Esophagus squamous epithelium (tissue), 5 donors: Measurements from ENCODE around the gene TEX35. TPM values are rescaled to one million over a fixed set of nuclear protein-coding genes. Genes with fewer than 3 reads are reported as not detected.
"Not testable (repeated sequence)": the region's sequence is repeated elsewhere in the genome, so short reads cannot be mapped to it uniquely, and the experiment has no call there.

Experiments
- DNase-seq: peaks from one replicate; lab custom pipeline; 2025; lab: John Stamatoyannopoulos, UW
- H3K27ac ChIP-seq, 4 donors: fragments of 200-600 bp; sonication (generic); one replicate each; pipeline ENCODE4 v1.5.1; 2016 to 2019; ENCODE audit warnings: mild to moderate bottlenecking in 1 of 4
- H3K27me3 ChIP-seq, 4 donors: fragments of 200-600 bp; sonication (generic); 1 replicate in 3 of 4; 2 replicates in 1 of 4; pipeline versions ENCODE4 v1.5.1 to v1.6.0; 2017 to 2021; ENCODE audit warnings: antibody characterized with exemption in 1 of 4
- H3K36me3 ChIP-seq, 3 donors: fragments of 200-600 bp; sonication (generic); one replicate each; pipeline ENCODE4 v1.5.1; 2016 to 2019
- H3K4me1 ChIP-seq, 3 donors: fragments of 200-600 bp; sonication (generic); one replicate each; pipeline ENCODE4 v1.5.1; 2017 to 2019
- H3K4me3 ChIP-seq, 4 donors: fragments of 200-600 bp; sonication (generic); 1 replicate in 3 of 4; 2 replicates in 1 of 4; pipeline ENCODE4 v1.5.1; 2016 to 2019; ENCODE audit warnings: mild to moderate bottlenecking in 2 of 4, moderate library complexity in 1 of 4
- H3K9me3 ChIP-seq, 3 donors: fragments of 200-600 bp; sonication (generic); one replicate each; pipeline ENCODE4 v1.5.1; 2016 to 2019
- POLR2A ChIP-seq, 4 donors: fragments of 450-650 bp; IDR thresholded peaks; one replicate each; pipeline ENCODE4 v1.6.1; 2017; ENCODE audit warnings: antibody characterized with exemption in 4 of 4, mild to moderate bottlenecking in 4 of 4, moderate library complexity in 3 of 4
- WGBS, 2 donors: methylation state at CpG; one replicate each; pipeline ENCODE4 v1.1.5; 2018; 5-methylcytosine and 5-hydroxymethylcytosine counted together
- intact Hi-C: fragments of 100-400 bp; cut with DNase I; formaldehyde crosslinking; loops from one replicate; pipeline ENCODE4 v1.15.0; 2022
- total RNA-seq, 4 donors: library from RNA; depleted of rRNA; stranded (reverse); fragments of >200 nt; gene quantifications; one replicate each; pipeline ENCODE4 v1.1.0, GENCODE V29; 2016
- TF ChIP-seq, protein P1 (sequence below), 6 experiments: fragments of 450-650 bp in 4 of 6; fragments of 200-600 bp in 2 of 6; sonication (generic) in 2 of 6; IDR thresholded peaks; one replicate each; pipeline ENCODE4 v1.5.1; 2016 to 2019; ENCODE audit warnings: antibody characterized with exemption in 6 of 6, mild to moderate bottlenecking in 4 of 6, moderate library complexity in 4 of 6
- donor health status: DM: yes; HTN: yes; CAD: no.

The TEX35 gene
- total RNA-seq, 4 donors from 2014 or later = not detected

DNA sequence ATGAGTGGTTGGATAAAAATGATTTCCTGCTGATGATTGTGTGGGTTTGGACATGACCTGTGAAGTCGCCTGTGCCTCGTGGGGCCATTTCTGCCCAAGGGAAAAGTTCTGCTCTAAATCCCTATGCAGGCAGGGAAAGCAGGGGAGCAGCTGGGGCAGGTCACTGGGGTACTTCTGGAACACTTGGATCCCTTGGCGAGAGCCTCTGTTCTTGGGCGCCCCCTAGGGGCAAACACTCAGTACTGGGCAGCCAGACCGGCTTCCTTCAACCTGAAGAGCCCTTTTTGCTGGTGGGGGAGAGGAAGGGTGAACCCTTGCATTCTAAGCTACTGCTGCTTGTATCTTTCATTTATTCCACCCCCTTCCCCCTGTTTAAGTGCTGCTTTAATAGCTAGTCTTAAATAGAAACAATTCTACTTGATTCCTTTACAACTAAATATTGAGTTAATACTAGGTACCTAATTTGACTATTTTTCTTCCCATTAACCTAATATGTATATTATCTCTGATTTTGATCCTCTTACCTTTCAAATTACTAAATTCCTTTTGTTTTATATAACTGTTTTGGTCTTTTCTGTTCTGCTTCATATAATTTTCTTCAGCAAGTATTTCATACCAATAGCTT, 11.1 kb upstream of the TEX35 start:
- DNase-seq = no peak
- Histone ChIP-seq H3K27me3 (no peaks in the 10 kb centered on the region), H3K4me3 (no peak overlapping the region), H3K36me3 (no peaks in the 10 kb centered on the region), H3K27ac (no peak overlapping the region), H3K9me3 (no peaks in the 10 kb centered on the region), H3K4me1 (peaks cover 0 to 10% (median 8%) of the 10 kb centered on the region in 3 donors)
- WGBS, 2 donors = 18 to 27% methylated on average over 4 to 5 of the region's 5 CpGs
- TF ChIP-seq POLR2A (IDR thresholded peaks at IDR 0.05) = no peak
- TF ChIP-seq, protein P1, sequence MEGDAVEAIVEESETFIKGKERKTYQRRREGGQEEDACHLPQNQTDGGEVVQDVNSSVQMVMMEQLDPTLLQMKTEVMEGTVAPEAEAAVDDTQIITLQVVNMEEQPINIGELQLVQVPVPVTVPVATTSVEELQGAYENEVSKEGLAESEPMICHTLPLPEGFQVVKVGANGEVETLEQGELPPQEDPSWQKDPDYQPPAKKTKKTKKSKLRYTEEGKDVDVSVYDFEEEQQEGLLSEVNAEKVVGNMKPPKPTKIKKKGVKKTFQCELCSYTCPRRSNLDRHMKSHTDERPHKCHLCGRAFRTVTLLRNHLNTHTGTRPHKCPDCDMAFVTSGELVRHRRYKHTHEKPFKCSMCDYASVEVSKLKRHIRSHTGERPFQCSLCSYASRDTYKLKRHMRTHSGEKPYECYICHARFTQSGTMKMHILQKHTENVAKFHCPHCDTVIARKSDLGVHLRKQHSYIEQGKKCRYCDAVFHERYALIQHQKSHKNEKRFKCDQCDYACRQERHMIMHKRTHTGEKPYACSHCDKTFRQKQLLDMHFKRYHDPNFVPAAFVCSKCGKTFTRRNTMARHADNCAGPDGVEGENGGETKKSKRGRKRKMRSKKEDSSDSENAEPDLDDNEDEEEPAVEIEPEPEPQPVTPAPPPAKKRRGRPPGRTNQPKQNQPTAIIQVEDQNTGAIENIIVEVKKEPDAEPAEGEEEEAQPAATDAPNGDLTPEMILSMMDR (IDR thresholded peaks at IDR 0.05) = peak; percentile 55 to 90 (median 72)
- intact Hi-C loops = loop anchor here (10.0 kb wide), 1 partner anchor 197 kb away; no protein-coding TSS in a partner anchor

DNA sequence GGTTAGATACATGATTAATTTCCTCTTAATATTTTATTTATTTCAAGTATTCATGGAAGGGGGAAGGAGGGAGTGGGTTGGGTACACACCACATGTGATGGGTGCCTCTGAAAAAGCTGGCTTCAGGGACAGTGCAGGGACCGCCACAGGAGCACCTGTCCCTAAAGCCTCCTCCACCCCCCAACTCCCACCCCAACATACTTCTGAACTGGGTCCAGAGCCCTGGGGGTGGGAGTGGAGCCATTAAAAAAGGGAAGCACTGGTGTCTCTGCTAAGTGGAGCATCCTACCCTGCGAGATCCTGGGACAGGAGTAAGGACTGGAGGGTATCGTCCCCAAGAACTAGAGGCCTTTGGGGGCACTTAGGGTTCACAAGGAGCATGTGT, 10.6 kb upstream of the TEX35 start:
- Histone ChIP-seq H3K9me3 (no peaks in the 10 kb centered on the region), H3K4me3 (no peak overlapping the region), H3K27ac (no peak overlapping the region), H3K36me3 (no peaks in the 10 kb centered on the region), H3K27me3 (no peaks in the 10 kb centered on the region), H3K4me1 (peaks cover 0 to 10% (median 8%) of the 10 kb centered on the region in 3 donors)
- intact Hi-C loops = loop anchor here (10.0 kb wide), 1 partner anchor 198 kb away; no protein-coding TSS in a partner anchor
- DNase-seq = no peak
- 83 to 86% methylated on average over 3 of the region's 3 CpGs for WGBS, 2 donors
- no peak for TF ChIP-seq POLR2A (IDR thresholded peaks at IDR 0.05)
- TF ChIP-seq, protein P1 (IDR thresholded peaks at IDR 0.05) = no peak

DNA sequence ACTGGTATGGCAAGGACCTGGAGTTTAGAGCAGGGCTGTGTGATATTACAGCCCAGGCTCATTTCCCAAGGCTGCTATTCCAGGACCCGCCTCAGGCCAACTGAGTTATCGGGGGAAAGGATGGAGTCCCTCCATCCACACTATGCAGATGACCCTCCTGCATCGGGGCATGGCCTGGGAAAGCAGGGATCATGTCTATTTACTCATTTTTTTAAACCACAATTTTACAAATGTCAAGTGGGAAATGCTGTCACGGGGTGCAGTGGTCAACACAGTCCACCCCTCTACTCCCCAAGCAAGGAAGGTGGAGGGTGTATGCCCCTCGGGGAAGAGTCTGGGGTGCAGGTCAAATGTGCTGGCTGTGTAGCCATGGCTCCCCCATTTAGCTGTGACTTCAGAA, 10.1 kb upstream of the TEX35 start:
- Histone ChIP-seq H3K9me3 (no peaks in the 10 kb centered on the region), H3K4me3 (no peak overlapping the region), H3K27me3 (no peaks in the 10 kb centered on the region), H3K27ac (no peak overlapping the region), H3K4me1 (peaks cover 0 to 10% (median 8%) of the 10 kb centered on the region in 3 donors), H3K36me3 (no peaks in the 10 kb centered on the region)
- intact Hi-C loops = loop anchor here (10.0 kb wide), 1 partner anchor 198 kb away; no protein-coding TSS in a partner anchor
- 82 to 94% methylated on average over 5 of the region's 5 CpGs for WGBS, 2 donors
- no peak for DNase-seq
- no peak for TF ChIP-seq POLR2A (IDR thresholded peaks at IDR 0.05)
- TF ChIP-seq, protein P1 (IDR thresholded peaks at IDR 0.05) = no peak

DNA sequence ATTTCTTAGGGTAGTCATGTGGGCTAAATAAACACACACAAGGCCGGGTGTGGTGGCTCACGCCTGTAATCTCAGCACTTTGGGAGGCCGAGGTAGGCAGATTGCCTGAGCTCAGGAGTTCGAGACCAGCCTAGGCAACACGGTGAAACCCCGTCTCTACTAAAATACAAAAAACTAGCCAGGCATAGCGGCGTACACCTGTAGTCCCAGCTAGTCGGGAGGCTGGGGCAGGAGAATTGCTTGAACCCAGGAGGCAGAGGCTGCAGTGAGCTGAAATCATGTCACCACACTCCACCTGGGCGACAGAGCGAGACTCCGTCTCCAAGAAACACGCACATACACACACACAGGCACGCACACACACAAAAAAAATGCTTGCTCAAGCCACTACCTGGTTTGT, 9.6 kb upstream of the TEX35 start:
- H3K4me1 ChIP-seq = peaks cover 0 to 10% (median 8%) of the 10 kb centered on the region in 3 donors
- H3K36me3 ChIP-seq, H3K27me3 ChIP-seq, H3K27ac ChIP-seq, H3K9me3 ChIP-seq, H3K4me3 ChIP-seq, DNase-seq: not testable (repeated sequence)
- 85 to 98% methylated on average over 11 to 13 of the region's 14 CpGs for WGBS, 2 donors
- intact Hi-C loops = loop anchor here (10.0 kb wide), 1 partner anchor 199 kb away; no protein-coding TSS in a partner anchor

DNA sequence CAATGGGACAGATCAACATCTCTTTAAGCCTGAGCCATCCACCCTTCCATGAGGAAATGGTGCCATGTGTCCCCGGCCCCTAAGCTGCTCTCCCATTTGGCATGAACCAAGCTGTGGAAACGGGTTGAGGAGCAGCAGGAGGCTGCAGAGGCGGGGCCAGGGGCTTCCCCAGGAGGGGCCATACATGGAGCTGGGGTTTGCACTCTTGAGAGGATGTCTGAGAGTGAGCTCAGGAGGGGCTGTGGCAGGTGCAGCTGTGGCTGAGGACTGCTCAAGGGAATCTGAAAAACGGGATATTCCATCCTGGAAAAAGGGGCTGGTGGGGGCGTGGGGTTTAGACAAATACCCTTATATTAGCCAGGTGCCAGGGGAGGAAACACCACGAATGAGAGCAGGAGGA, 9.1 kb upstream of the TEX35 start:
- Histone ChIP-seq H3K9me3 (no peaks in the 10 kb centered on the region), H3K27ac (no peak overlapping the region), H3K27me3 (no peaks in the 10 kb centered on the region), H3K4me3 (no peak overlapping the region), H3K36me3 (no peaks in the 10 kb centered on the region), H3K4me1 (peaks cover 0 to 10% (median 8%) of the 10 kb centered on the region in 3 donors)
- WGBS, 2 donors = 60 to 74% methylated on average over 5 to 6 of the region's 6 CpGs
- TF ChIP-seq POLR2A (IDR thresholded peaks at IDR 0.05) = no peak
- TF ChIP-seq, protein P1 (IDR thresholded peaks at IDR 0.05) = no peak
- intact Hi-C loops = loop anchor here (10.0 kb wide), 1 partner anchor 199 kb away; no protein-coding TSS in a partner anchor
- DNase-seq = no peak
